ENCODE results near the gene FUOM. TPM values are rescaled to one million over a fixed set of nuclear protein-coding genes. Genes with fewer than 3 reads are reported as not detected.
A peak's percentile ranks its signal among the peaks of the same experiment; 100 is the strongest.

Gene FUOM
- total and polyA plus RNA-seq, 2 donors from 2014 or later: 17.5 to 118 TPM

GRCh38 chr10:133315847-133316246 lies 42.0 kb downstream of the FUOM start:
- intact Hi-C loops (cut with DNase I): no loop called here
- H3K4me3 ChIP-seq (ENCODE audit: low read length in 3 of 3): no peak overlapping the region
- FAIRE-seq (no peak), DNase-seq (peak in 1 of 5 donors; percentile 36)
- TF ChIP-seq CTCF (IDR thresholded peaks at IDR 0.05; ENCODE audit: borderline replicate concordance, extremely low read depth, insufficient read depth): no peak
- no peak overlapping the region for H3K9ac ChIP-seq (ENCODE audit: low read length in 3 of 3)
- H3K4me1 ChIP-seq (ENCODE audit: control insufficient read depth in 2 of 3, insufficient read depth in 2 of 3, low read depth in 1 of 3, low read length in 3 of 3): peaks cover 0 to 2% (median 0%) of the 10 kb centered on the region in 3 donors
- H3K36me3 ChIP-seq (ENCODE audit: control insufficient read depth in 2 of 3, insufficient read depth in 3 of 3, low read length in 3 of 3): peaks cover 0 to 12% (median 2%) of the 10 kb centered on the region in 3 donors
- peaks cover 6% of the 10 kb centered on the region for H3K27me3 ChIP-seq (ENCODE audit: control insufficient read depth, insufficient read depth, low read length)
- no peaks in the 10 kb centered on the region for H3K9me3 ChIP-seq (ENCODE audit: control insufficient read depth in 2 of 3, insufficient read depth in 1 of 3, low read length in 3 of 3)
- H3K27ac ChIP-seq (ENCODE audit: low read depth in 2 of 2, low read length in 2 of 2): no peak overlapping the region

- H3K27ac ChIP-seq (ENCODE audit: low read depth in 2 of 2, low read length in 2 of 2): no peak overlapping the region
- peaks cover 6% of the 10 kb centered on the region for H3K27me3 ChIP-seq (ENCODE audit: control insufficient read depth, insufficient read depth, low read length)
- H3K9ac ChIP-seq (ENCODE audit: low read length in 3 of 3): no peak overlapping the region
- H3K9me3 ChIP-seq (ENCODE audit: control insufficient read depth in 2 of 3, insufficient read depth in 1 of 3, low read length in 3 of 3): no peaks in the 10 kb centered on the region
- no peak overlapping the region for H3K4me3 ChIP-seq (ENCODE audit: low read length in 3 of 3)
- FAIRE-seq (no peak), DNase-seq (peak in 1 of 5 donors; percentile 54)
- peaks cover 0 to 2% (median 0%) of the 10 kb centered on the region in 3 donors for H3K4me1 ChIP-seq (ENCODE audit: control insufficient read depth in 2 of 3, insufficient read depth in 2 of 3, low read depth in 1 of 3, low read length in 3 of 3)
- intact Hi-C loops (cut with DNase I): no loop called here
- peaks cover 0 to 16% (median 2%) of the 10 kb centered on the region in 3 donors for H3K36me3 ChIP-seq (ENCODE audit: control insufficient read depth in 2 of 3, insufficient read depth in 3 of 3, low read length in 3 of 3)
- no peak for TF ChIP-seq CTCF (IDR thresholded peaks at IDR 0.05; ENCODE audit: borderline replicate concordance, extremely low read depth, insufficient read depth)
Observed at GRCh38 chr10:133314911-133315310, 42.9 kb downstream of the FUOM start.

- H3K9ac ChIP-seq (ENCODE audit: low read length in 3 of 3): no peak overlapping the region
- FAIRE-seq (no peak), DNase-seq (peak in 1 of 5 donors; percentile 45)
- no peaks in the 10 kb centered on the region for H3K27me3 ChIP-seq (ENCODE audit: control insufficient read depth, insufficient read depth, low read length)
- no peaks in the 10 kb centered on the region for H3K9me3 ChIP-seq (ENCODE audit: control insufficient read depth in 2 of 3, insufficient read depth in 1 of 3, low read length in 3 of 3)
- peaks cover 0 to 5% (median 0%) of the 10 kb centered on the region in 3 donors for H3K4me1 ChIP-seq (ENCODE audit: control insufficient read depth in 2 of 3, insufficient read depth in 2 of 3, low read depth in 1 of 3, low read length in 3 of 3)
- intact Hi-C loops (cut with DNase I): no loop called here
- H3K36me3 ChIP-seq (ENCODE audit: control insufficient read depth in 2 of 3, insufficient read depth in 3 of 3, low read length in 3 of 3): peaks cover 0 to 16% (median 2%) of the 10 kb centered on the region in 3 donors
- no peak overlapping the region for H3K4me3 ChIP-seq (ENCODE audit: low read length in 3 of 3)
- TF ChIP-seq CTCF (IDR thresholded peaks at IDR 0.05; ENCODE audit: borderline replicate concordance, extremely low read depth, insufficient read depth): no peak
- H3K27ac ChIP-seq (ENCODE audit: low read depth in 2 of 2, low read length in 2 of 2): no peak overlapping the region
Observed at GRCh38 chr10:133313192-133313591, 44.6 kb downstream of the FUOM start.

- Histone ChIP-seq H3K9me3 (ENCODE audit: control insufficient read depth in 2 of 3, insufficient read depth in 1 of 3, low read length in 3 of 3) (no peaks in the 10 kb centered on the region), H3K9ac (ENCODE audit: low read length in 3 of 3) (no peak overlapping the region), H3K4me3 (ENCODE audit: low read length in 3 of 3) (no peak overlapping the region), H3K27ac (ENCODE audit: low read depth in 2 of 2, low read length in 2 of 2) (no peak overlapping the region), H3K36me3 (ENCODE audit: control insufficient read depth in 2 of 3, insufficient read depth in 3 of 3, low read length in 3 of 3) (peaks cover 0 to 16% (median 2%) of the 10 kb centered on the region in 3 donors), H3K4me1 (ENCODE audit: control insufficient read depth in 2 of 3, insufficient read depth in 2 of 3, low read depth in 1 of 3, low read length in 3 of 3) (peaks cover 0 to 9% (median under 1%) of the 10 kb centered on the region in 3 donors), H3K27me3 (ENCODE audit: control insufficient read depth, insufficient read depth, low read length) (no peaks in the 10 kb centered on the region)
- FAIRE-seq (no peak), DNase-seq (peak in 1 of 5 donors; percentile 59)
- intact Hi-C loops (cut with DNase I): no loop called here
- TF ChIP-seq CTCF (IDR thresholded peaks at IDR 0.05; ENCODE audit: borderline replicate concordance, extremely low read depth, insufficient read depth): no peak
Observed at GRCh38 chr10:133312769-133313145, 45.1 kb downstream of the FUOM start.
